CD4-positive, alpha-beta T cell (primary cell): ENCODE data around the gene CDCP2. TPM values are rescaled to one million over a fixed set of nuclear protein-coding genes. Genes with fewer than 3 reads are reported as not detected.

Source experiments
- ATAC-seq: fragments of 200-7000 bp; cut with Tn5 transposase; one replicate; pipeline ENCODE4 v1.10.0; 2022; ENCODE audit warnings: mild to moderate bottlenecking; ENCODE audit not compliant: poor library complexity
- CTCF ChIA-PET: fragments of 350-600 bp; sonication (Branson Sonifier 250); formaldehyde crosslinking; loops from one replicate; lab custom pipeline; 2021; ENCODE audit warnings: antibody characterized with exemption, inconsistent platforms; lab: Charles Lee
- POLR2A ChIA-PET: fragments of 350-600 bp; sonication (Branson Sonifier 250); formaldehyde crosslinking; loops from one replicate; lab custom pipeline; 2021; ENCODE audit warnings: antibody characterized with exemption, inconsistent platforms; lab: Charles Lee
- DNase-seq, 14 experiments: peaks; one replicate each; pipeline ENCODE4 v3.0.0-alpha.2; 2013 to 2020; ENCODE audit warnings: mixed read lengths in 2 of 14
- H3K27ac ChIP-seq, 2 donors: one replicate each; pipeline versions ENCODE4 v1.5.1 to v1.7.0; 2013; ENCODE audit warnings: low read length in 2 of 2, low read depth in 1 of 2, mild to moderate bottlenecking in 1 of 2
- H3K27me3 ChIP-seq, 2 experiments: 1 replicate in 1 of 2; 2 replicates in 1 of 2; pipeline versions ENCODE4 v1.6.1 to v1.7.0; 2013; ENCODE audit warnings: low read length in 2 of 2, control low read depth in 1 of 2, mild to moderate bottlenecking in 1 of 2, moderate library complexity in 1 of 2; ENCODE audit not compliant: insufficient read depth in 2 of 2, control insufficient read depth in 1 of 2
- H3K36me3 ChIP-seq: one replicate; pipeline ENCODE4 v1.6.1; 2013; ENCODE audit warnings: low read length, control low read depth; ENCODE audit not compliant: insufficient read depth
- H3K4me1 ChIP-seq: one replicate; pipeline ENCODE4 v1.6.1; 2013; ENCODE audit warnings: low read length, control low read depth; ENCODE audit not compliant: insufficient read depth
- H3K4me3 ChIP-seq: one replicate; pipeline ENCODE4 v1.5.1; 2013; ENCODE audit warnings: mild to moderate bottlenecking, low read length, moderate library complexity
- H3K9me3 ChIP-seq, 2 experiments: 1 replicate in 1 of 2; 2 replicates in 1 of 2; pipeline versions ENCODE4 v1.6.1 to v1.7.0; 2013; ENCODE audit warnings: low read length in 2 of 2, mild to moderate bottlenecking in 2 of 2, control low read depth in 1 of 2, moderate library complexity in 1 of 2; ENCODE audit not compliant: control insufficient read depth in 1 of 2, insufficient read depth in 1 of 2
- H3K27ac Mint-ChIP-seq: one replicate; pipeline ENCODE4 v1.8.0; 2020; ENCODE audit warnings: mixed read lengths
- H3K27me3 Mint-ChIP-seq: one replicate; pipeline ENCODE4 v1.8.0; 2021; ENCODE audit warnings: mixed read lengths
- H3K36me3 Mint-ChIP-seq: one replicate; pipeline ENCODE4 v1.8.0; 2021; ENCODE audit warnings: low read depth, mixed read lengths
- H3K4me1 Mint-ChIP-seq: one replicate; pipeline ENCODE4 v1.8.0; 2021; ENCODE audit warnings: low read depth, mixed read lengths
- H3K4me3 Mint-ChIP-seq: one replicate; pipeline ENCODE4 v1.8.0; 2020; ENCODE audit warnings: mild to moderate bottlenecking, mixed read lengths
- H3K9me3 Mint-ChIP-seq: one replicate; pipeline ENCODE4 v1.8.0; 2020; ENCODE audit warnings: mixed read lengths
- intact Hi-C, 2 experiments: fragments of 100-400 bp; cut with DNase I in 1 of 2; cut with micrococcal nuclease in 1 of 2; formaldehyde crosslinking; loops; one replicate each; pipeline versions ENCODE4 v1.15.1 to v1.9.0; 2023 to 2025; cut with DNase I, micrococcal nuclease
- total RNA-seq, 174 experiments: library from RNA in 2 of 174; stranded (reverse) in 2 of 174; gene quantifications; one replicate each; pipeline ENCODE4 v1.2.3 and lab custom pipeline; 2021 to 2026
- TF ChIP-seq, protein P1 (sequence below): fragments of 200-600 bp; IDR thresholded peaks from one replicate; pipeline ENCODE4 v1.8.0; 2022; ENCODE audit warnings: antibody characterized with exemption, mild to moderate bottlenecking

Gene CDCP2
- total RNA-seq, 2 experiments from 2014 or later: not detected

DNA sequence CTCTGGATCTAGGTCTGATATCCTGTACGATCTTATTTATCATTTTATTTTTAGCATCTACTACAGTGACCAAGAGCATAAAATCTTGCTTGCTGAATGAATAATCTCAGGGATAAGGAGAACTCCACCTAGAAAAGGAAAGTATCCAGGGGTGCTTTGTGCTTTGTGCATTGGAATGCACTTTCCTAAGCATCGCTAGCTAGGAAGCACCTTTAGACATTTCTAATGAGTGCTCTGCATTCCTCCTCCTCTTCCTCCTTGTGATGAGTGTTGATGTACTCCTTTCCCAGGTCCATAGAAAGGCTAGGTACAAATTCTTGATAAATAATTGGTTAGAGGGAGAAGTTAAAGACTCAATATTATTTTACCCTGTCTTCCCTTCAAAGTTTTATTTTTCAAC, 68.0 kb downstream of the CDCP2 start:
- TF ChIP-seq, protein P1, sequence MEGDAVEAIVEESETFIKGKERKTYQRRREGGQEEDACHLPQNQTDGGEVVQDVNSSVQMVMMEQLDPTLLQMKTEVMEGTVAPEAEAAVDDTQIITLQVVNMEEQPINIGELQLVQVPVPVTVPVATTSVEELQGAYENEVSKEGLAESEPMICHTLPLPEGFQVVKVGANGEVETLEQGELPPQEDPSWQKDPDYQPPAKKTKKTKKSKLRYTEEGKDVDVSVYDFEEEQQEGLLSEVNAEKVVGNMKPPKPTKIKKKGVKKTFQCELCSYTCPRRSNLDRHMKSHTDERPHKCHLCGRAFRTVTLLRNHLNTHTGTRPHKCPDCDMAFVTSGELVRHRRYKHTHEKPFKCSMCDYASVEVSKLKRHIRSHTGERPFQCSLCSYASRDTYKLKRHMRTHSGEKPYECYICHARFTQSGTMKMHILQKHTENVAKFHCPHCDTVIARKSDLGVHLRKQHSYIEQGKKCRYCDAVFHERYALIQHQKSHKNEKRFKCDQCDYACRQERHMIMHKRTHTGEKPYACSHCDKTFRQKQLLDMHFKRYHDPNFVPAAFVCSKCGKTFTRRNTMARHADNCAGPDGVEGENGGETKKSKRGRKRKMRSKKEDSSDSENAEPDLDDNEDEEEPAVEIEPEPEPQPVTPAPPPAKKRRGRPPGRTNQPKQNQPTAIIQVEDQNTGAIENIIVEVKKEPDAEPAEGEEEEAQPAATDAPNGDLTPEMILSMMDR: no peak
- Mint-ChIP-seq H3K4me3 (no peak overlapping the region), H3K27me3 (no peaks in the 10 kb centered on the region), H3K9me3 (no peaks in the 10 kb centered on the region), H3K27ac (no peak overlapping the region), H3K4me1 (peaks cover 4% of the 10 kb centered on the region), H3K36me3 (peaks cover 30% of the 10 kb centered on the region)
- no peaks in the 10 kb centered on the region for H3K9me3 ChIP-seq
- CTCF ChIA-PET: no interaction called here
- no peak for ATAC-seq
- intact Hi-C loops: no loop called here
- H3K4me3 ChIP-seq: no peak overlapping the region
- POLR2A ChIA-PET: no interaction called here
- peaks cover 8% of the 10 kb centered on the region for H3K36me3 ChIP-seq
- H3K27me3 ChIP-seq: no peaks in the 10 kb centered on the region
- no peak for DNase-seq
- no peak overlapping the region for H3K27ac ChIP-seq
- no peaks in the 10 kb centered on the region for H3K4me1 ChIP-seq

Other genes starting within 250 kb of the CDCP2 start
- gene IFT25, start 207.3 kb downstream of the CDCP2 start, total RNA-seq: 10 to 100 TPM; 12.7 to 13.9 TPM
- 1 to 10 TPM; 3.9 to 5.0 TPM for gene LRRC42, start 206.7 kb downstream of the CDCP2 start, total RNA-seq
- not detected for gene LDLRAD1, start 134.8 kb downstream of the CDCP2 start, total RNA-seq
- 100 to 1,000 TPM; 128 TPM for gene TMEM59, start 99.8 kb downstream of the CDCP2 start, total RNA-seq
- 1 to 10 TPM; 2.3 to 2.7 TPM for gene TCEANC2, start 99.4 kb downstream of the CDCP2 start, total RNA-seq
- 1 to 10 TPM; 2.0 to 2.1 TPM for gene CYB5RL, start 47.0 kb upstream of the CDCP2 start, total RNA-seq
- gene MRPL37, start 47.2 kb upstream of the CDCP2 start, total RNA-seq: 10 to 100 TPM; 24.0 to 24.4 TPM